ENCODE results near the gene RNF212B.

DNA sequence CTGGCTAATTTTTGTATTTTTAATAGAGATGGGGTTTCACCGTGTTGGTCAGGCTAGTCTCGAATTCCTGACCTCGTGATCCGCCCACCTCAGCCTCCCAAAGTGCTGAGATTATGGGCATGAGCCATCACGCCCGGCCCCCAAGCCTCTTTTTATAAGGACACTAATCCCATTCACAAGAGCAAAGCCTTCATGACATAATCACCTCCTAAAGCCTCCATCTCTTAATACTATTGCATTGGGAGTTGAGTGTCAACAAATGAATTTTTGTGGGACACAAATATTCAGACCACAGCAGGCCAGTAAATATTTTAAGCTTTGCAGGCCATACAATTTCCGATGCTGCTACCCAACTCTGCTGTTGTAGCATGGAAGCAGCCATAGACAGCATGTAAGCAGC lies 10.9 kb downstream of the RNF212B start:
- TF ChIP-seq POLR2A (IDR thresholded peaks at IDR 0.05): no peak
- TF ChIP-seq, protein P1, sequence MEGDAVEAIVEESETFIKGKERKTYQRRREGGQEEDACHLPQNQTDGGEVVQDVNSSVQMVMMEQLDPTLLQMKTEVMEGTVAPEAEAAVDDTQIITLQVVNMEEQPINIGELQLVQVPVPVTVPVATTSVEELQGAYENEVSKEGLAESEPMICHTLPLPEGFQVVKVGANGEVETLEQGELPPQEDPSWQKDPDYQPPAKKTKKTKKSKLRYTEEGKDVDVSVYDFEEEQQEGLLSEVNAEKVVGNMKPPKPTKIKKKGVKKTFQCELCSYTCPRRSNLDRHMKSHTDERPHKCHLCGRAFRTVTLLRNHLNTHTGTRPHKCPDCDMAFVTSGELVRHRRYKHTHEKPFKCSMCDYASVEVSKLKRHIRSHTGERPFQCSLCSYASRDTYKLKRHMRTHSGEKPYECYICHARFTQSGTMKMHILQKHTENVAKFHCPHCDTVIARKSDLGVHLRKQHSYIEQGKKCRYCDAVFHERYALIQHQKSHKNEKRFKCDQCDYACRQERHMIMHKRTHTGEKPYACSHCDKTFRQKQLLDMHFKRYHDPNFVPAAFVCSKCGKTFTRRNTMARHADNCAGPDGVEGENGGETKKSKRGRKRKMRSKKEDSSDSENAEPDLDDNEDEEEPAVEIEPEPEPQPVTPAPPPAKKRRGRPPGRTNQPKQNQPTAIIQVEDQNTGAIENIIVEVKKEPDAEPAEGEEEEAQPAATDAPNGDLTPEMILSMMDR (IDR thresholded peaks at IDR 0.05): no peak

Data from testis (tissue), 2 donors.